Subcutaneous adipose tissue (tissue), 4 donors: Measurements from ENCODE around the gene ZNF678. TPM values are rescaled to one million over a fixed set of nuclear protein-coding genes. Genes with fewer than 3 reads are reported as not detected.

Source experiments
- total RNA-seq, 4 donors: library from RNA; depleted of rRNA; stranded (reverse); fragments of >200 nt; gene quantifications; one replicate each; pipeline ENCODE4 v1.1.0, GENCODE V29; 2016
- TF ChIP-seq, protein P1 (sequence below): fragments of 450-650 bp; IDR thresholded peaks from one replicate; pipeline ENCODE4 v1.5.1; 2016; ENCODE audit warnings: low read depth, mild to moderate bottlenecking, control low read depth, antibody characterized with exemption, moderate library complexity

The ZNF678 gene
- total RNA-seq, 4 donors from 2014 or later, result 5.4 to 14.0 (median 10.6) TPM

DNA sequence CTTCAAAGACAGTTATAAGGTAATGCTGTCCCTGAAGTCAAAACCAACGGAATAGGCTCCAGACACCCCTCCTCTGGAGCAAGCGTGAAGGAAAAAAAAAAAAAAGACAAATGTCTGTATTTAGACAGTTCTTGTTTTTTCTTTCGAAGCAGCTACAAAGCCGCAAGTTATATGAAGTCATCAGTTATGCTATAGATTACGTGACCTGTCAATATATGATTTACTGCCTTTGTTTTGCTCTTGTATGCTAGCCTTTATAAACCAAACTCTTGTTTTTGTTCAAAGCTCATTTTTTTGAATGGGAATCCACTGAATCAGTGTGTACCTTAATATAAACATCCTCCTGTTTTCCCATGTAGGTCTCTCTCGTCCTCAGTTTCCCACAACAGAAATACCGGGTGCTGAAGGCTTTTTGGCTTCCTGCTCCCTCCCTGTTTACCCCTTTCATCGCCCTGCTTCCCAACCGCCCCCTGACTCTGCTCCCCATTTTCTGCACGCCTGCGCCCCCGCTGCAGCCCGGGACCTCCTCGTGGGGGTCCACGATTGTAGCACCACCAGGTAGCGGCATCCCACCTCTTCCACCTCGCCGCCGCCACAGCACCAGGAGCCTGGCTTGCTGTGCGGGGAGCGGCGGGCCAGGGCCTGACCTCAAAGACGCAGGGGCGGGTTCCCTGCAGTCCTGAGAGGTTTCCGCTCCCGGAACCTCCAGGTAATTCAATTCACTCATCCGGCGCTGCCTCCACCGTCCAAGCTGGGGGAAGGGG, 5.2 kb upstream of the ZNF678 start:
- TF ChIP-seq, protein P1, sequence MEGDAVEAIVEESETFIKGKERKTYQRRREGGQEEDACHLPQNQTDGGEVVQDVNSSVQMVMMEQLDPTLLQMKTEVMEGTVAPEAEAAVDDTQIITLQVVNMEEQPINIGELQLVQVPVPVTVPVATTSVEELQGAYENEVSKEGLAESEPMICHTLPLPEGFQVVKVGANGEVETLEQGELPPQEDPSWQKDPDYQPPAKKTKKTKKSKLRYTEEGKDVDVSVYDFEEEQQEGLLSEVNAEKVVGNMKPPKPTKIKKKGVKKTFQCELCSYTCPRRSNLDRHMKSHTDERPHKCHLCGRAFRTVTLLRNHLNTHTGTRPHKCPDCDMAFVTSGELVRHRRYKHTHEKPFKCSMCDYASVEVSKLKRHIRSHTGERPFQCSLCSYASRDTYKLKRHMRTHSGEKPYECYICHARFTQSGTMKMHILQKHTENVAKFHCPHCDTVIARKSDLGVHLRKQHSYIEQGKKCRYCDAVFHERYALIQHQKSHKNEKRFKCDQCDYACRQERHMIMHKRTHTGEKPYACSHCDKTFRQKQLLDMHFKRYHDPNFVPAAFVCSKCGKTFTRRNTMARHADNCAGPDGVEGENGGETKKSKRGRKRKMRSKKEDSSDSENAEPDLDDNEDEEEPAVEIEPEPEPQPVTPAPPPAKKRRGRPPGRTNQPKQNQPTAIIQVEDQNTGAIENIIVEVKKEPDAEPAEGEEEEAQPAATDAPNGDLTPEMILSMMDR, result no peak

DNA sequence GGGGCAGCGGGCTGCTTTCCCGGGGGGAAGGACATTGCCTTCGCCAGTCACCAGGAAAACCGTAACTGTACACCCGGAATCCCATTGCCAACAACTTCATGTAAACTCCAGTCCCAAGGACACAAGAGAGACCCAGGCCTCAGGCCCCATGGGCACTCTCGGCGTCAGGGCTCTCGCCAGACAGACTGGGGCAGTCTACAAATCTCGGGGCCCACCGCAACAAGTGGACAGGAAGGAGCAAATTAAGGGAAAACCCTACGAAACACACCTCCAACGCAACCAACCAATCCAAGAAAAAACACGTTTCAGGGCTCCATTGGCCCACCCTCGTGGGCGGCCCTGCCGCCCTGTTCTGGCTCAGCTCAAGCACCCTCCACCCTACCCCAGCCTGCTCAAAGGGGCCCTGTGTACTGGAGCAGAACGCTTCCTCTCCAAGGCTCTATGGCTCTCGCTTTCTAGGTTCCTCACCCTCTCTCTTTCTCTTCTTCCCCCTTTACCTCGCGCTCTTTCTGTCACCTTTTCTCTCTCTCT, 4.6 kb upstream of the ZNF678 start:
- TF ChIP-seq, protein P1, result no peak

DNA sequence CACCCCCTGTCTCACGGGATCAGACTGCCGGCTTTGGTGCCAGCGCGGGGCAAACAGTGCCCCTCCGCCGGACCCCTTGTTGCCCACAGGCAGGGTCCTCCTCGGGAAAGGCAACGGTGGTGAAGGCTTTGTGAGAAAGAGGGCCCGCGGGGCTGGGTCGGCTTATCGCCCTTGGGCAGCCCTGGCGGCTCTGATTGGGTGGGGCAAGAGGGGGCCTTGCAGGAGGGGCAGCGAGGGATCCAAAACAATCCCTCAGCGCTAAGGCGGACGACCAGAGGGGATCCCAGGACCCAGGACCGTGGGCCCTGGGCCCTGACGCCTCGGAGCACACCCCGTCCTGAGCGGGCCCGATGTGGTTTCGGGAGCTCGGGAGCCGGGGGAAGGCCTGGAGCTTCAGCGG, 3.9 kb upstream of the ZNF678 start:
- TF ChIP-seq, protein P1, result no peak

DNA sequence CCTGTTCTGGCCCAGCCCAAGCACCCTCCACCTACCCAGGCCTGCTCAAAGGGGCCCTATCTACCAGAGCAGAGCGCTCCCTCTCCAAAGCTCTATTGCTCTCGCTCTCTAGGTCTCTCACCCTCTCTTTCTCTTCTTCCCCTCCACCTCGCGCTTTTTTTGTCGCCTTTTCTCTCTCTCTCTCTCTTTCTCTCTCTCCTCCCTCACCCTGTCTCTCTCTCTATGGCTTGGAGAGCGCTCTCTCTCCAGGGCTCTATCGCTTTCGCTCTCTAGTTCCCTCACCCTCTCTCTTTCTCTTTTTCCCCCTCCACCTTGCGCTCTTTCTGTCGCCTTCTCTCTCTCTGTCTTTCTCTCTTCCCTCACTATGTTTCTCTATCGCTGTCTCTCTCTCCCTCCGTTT, 3.4 kb upstream of the ZNF678 start:
- TF ChIP-seq, protein P1, result no peak

DNA sequence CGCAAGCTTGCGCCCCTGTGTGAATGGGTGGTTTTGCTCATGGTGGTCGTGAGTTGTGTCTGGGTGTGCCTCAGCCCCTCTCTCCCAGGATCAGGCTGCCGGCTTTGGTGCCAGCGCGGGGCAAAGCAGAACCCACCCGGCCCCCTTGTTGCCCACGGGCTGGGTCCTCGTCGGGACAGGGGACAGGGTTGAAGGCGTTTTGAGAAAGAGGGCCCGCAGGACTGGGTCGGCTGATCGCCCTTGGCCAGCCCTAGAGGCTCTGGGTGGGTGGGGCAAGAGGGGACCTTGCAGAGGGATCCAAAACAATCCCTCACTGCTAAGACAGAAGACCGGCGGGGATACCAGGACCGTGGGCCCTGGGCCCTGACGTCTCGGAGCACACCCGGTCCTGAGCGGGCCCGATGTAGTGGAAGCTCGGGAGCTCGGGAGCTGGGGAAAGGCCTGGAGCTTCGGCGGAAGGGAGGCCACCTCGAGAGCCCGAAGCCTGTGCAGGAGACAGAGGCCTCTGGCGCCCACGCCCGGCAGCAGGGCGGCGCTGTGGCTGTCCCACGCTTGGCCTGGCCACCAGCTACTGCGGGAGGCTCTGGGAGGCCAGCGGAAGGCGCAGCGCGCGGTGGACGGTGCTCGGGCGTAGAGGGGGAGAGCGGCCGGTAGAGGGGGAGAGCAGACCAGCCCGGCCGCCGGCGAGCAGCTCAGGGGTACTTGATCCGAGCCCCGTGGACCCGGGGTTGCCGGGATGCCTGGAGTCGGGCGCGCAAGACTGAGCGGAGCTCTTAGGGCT, 2.8 kb upstream of the ZNF678 start:
- TF ChIP-seq, protein P1, result no peak

DNA sequence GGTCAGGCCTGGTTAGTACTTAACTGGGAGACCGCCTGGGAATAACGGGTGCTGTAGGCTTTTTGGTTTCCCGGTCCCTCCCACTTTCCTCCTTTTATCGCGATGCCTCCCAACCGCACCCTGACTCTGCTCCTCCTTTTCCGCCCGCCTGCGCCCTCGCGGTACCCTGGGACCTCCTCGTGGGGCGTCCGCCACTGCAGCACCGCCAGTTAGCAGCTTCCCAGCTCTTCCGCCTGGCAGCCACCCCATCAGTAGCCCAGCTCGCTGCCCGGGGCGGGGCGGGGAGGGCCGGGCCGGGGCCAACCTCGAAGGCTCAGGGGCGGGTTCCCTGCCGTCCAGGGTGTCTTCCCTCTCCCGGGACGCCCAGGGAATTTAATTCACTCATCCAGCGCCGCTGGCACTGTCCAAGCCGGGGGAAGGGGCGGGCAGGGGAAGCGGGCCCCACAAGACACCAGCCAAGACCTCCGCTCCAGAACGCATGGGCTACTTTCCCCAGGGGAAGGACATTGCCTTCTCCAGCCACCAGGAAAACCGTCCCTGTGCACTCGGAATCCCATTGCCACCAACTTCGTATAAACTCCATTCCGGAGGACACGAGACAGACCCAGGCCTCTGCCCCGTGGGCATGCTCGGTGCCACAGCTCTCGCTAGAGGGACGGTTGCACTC, 2.0 kb upstream of the ZNF678 start:
- TF ChIP-seq, protein P1, result no peak

DNA sequence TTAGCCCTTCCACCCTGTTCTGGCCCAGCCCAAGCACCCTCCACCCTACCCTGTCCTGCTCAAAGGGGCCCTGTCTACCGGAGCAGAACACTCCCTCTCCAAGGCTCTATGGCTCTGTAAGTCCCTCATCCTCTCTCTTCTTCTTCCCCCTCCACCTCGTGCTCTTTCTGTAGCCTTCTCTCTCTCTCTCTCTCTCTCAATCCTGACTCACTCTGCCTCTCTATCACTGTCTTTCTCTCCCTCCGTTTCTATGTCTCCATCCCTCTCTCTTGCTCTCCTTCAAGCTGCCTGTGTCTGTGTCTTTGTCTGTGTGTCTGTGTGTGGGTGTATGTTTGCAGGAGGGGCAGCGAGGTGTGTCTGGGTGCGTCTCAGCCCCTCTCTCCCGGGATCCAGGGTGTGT, 1.3 kb upstream of the ZNF678 start:
- TF ChIP-seq, protein P1, result no peak
